GM12801 (cell line): ENCODE data around the gene MSX1.

Experiments
- CTCF ChIP-seq: IDR thresholded peaks from one replicate; pipeline ENCODE4 v1.5.1; 2011; ENCODE audit warnings: control low read depth; ENCODE audit not compliant: insufficient read length; ENCODE audit errors: extremely low read depth

Gene MSX1

GRCh38 chr4:4831825-4832224 lies 27.6 kb upstream of the MSX1 start:
- TF ChIP-seq CTCF: no peak

- TF ChIP-seq CTCF: no peak
Measured at GRCh38 chr4:4836044-4836443, 23.4 kb upstream of the MSX1 start.

GRCh38 chr4:4837316-4837715 lies 22.1 kb upstream of the MSX1 start:
- TF ChIP-seq CTCF: no peak

GRCh38 chr4:4838051-4838935 lies 21.2 kb upstream of the MSX1 start:
- no peak for TF ChIP-seq CTCF

- TF ChIP-seq CTCF: no peak
Measured at GRCh38 chr4:4838936-4839810, 20.3 kb upstream of the MSX1 start.

- TF ChIP-seq CTCF: no peak
Measured at GRCh38 chr4:4840351-4840750, 19.1 kb upstream of the MSX1 start.

- no peak for TF ChIP-seq CTCF
Measured at GRCh38 chr4:4841156-4841555, 18.3 kb upstream of the MSX1 start.
